ENCODE measurements around the gene NRGN.

The NRGN gene

GRCh38 chr11:124727474-124727873 is 12.3 kb upstream of the NRGN start:
- no peaks in the 10 kb centered on the region for H3K36me3 Mint-ChIP-seq (ENCODE audit: low read depth)
- H3K27me3 Mint-ChIP-seq: peaks cover 30% of the 10 kb centered on the region
- H3K27ac Mint-ChIP-seq: no peak overlapping the region

GRCh38 chr11:124728134-124728533 is 11.6 kb upstream of the NRGN start:
- H3K36me3 Mint-ChIP-seq (ENCODE audit: low read depth): no peaks in the 10 kb centered on the region
- DNase-seq: no peak
- no peaks in the 10 kb centered on the region for H3K9me3 Mint-ChIP-seq
- no peak overlapping the region for H3K4me3 Mint-ChIP-seq
- peaks cover 24% of the 10 kb centered on the region for H3K27me3 Mint-ChIP-seq
- H3K27ac Mint-ChIP-seq: no peak overlapping the region
- peaks cover 10% of the 10 kb centered on the region for H3K4me1 Mint-ChIP-seq (ENCODE audit: low read depth)

More at GRCh38 chr11:124727474-124727873, 12.3 kb upstream of the NRGN start:
- H3K4me3 Mint-ChIP-seq: no peak overlapping the region
- H3K4me1 Mint-ChIP-seq (ENCODE audit: low read depth): peaks cover 10% of the 10 kb centered on the region
- no peaks in the 10 kb centered on the region for H3K9me3 Mint-ChIP-seq
- no peak for DNase-seq

- Mint-ChIP-seq H3K36me3 (ENCODE audit: low read depth) (no peaks in the 10 kb centered on the region), H3K4me3 (no peak overlapping the region), H3K4me1 (ENCODE audit: low read depth) (peaks cover 10% of the 10 kb centered on the region), H3K27me3 (peaks cover 15% of the 10 kb centered on the region), H3K9me3 (no peaks in the 10 kb centered on the region), H3K27ac (no peak overlapping the region)
- no peak for DNase-seq
Observed at GRCh38 chr11:124729571-124729970, 10.2 kb upstream of the NRGN start.

GRCh38 chr11:124732230-124732629 is 7.5 kb upstream of the NRGN start:
- Mint-ChIP-seq H3K4me3 (no peak overlapping the region), H3K27me3 (no peaks in the 10 kb centered on the region), H3K27ac (no peak overlapping the region)

GRCh38 chr11:124736736-124737135 is 3.0 kb upstream of the NRGN start:
- no peak for DNase-seq
- H3K27me3 Mint-ChIP-seq: peaks cover 31% of the 10 kb centered on the region
- H3K4me1 Mint-ChIP-seq (ENCODE audit: low read depth): peaks cover 13% of the 10 kb centered on the region
- H3K4me3 Mint-ChIP-seq: no peak overlapping the region
- no peaks in the 10 kb centered on the region for H3K36me3 Mint-ChIP-seq (ENCODE audit: low read depth)
- no peaks in the 10 kb centered on the region for H3K9me3 Mint-ChIP-seq
- H3K27ac Mint-ChIP-seq: no peak overlapping the region

More at GRCh38 chr11:124732230-124732629, 7.5 kb upstream of the NRGN start:
- no peaks in the 10 kb centered on the region for H3K4me1 Mint-ChIP-seq (ENCODE audit: low read depth)
- H3K9me3 Mint-ChIP-seq: no peaks in the 10 kb centered on the region
- no peak for DNase-seq
- H3K36me3 Mint-ChIP-seq (ENCODE audit: low read depth): no peaks in the 10 kb centered on the region

- Mint-ChIP-seq H3K36me3 (ENCODE audit: low read depth) (no peaks in the 10 kb centered on the region), H3K9me3 (no peaks in the 10 kb centered on the region), H3K27me3 (peaks cover 33% of the 10 kb centered on the region), H3K4me1 (ENCODE audit: low read depth) (peaks cover 13% of the 10 kb centered on the region), H3K4me3 (no peak overlapping the region), H3K27ac (no peak overlapping the region)
- no peak for DNase-seq
Observed at GRCh38 chr11:124737638-124738305, 2.0 kb upstream of the NRGN start.

- Mint-ChIP-seq H3K27me3 (peaks cover 33% of the 10 kb centered on the region), H3K4me1 (ENCODE audit: low read depth) (peaks cover 13% of the 10 kb centered on the region), H3K9me3 (no peaks in the 10 kb centered on the region), H3K27ac (no peak overlapping the region), H3K4me3 (peak overlapping the region; percentile 79), H3K36me3 (ENCODE audit: low read depth) (no peaks in the 10 kb centered on the region)
- no peak for DNase-seq
Observed at GRCh38 chr11:124738713-124739478, 846 bp upstream of the NRGN start.

GRCh38 chr11:124740277-124740882 is 638 bp downstream of the NRGN start:
- peaks cover 16% of the 10 kb centered on the region for H3K4me1 Mint-ChIP-seq (ENCODE audit: low read depth)
- peak overlapping the region; percentile 79 for H3K4me3 Mint-ChIP-seq
- peak overlapping the region; percentile 30 for H3K27ac Mint-ChIP-seq
- no peaks in the 10 kb centered on the region for H3K36me3 Mint-ChIP-seq (ENCODE audit: low read depth)
- DNase-seq: peak; percentile 69
- H3K27me3 Mint-ChIP-seq: peaks cover 33% of the 10 kb centered on the region
- no peaks in the 10 kb centered on the region for H3K9me3 Mint-ChIP-seq

- Mint-ChIP-seq H3K9me3 (no peaks in the 10 kb centered on the region), H3K27me3 (peaks cover 32% of the 10 kb centered on the region), H3K27ac (no peak overlapping the region), H3K4me3 (no peak overlapping the region), H3K4me1 (ENCODE audit: low read depth) (peaks cover 23% of the 10 kb centered on the region), H3K36me3 (ENCODE audit: low read depth) (peaks cover 4% of the 10 kb centered on the region)
- no peak for DNase-seq
Observed at GRCh38 chr11:124742555-124742954, 2.8 kb downstream of the NRGN start.

GRCh38 chr11:124743050-124743449 is 3.3 kb downstream of the NRGN start:
- Mint-ChIP-seq H3K4me3 (no peak overlapping the region), H3K9me3 (no peaks in the 10 kb centered on the region), H3K4me1 (ENCODE audit: low read depth) (peaks cover 23% of the 10 kb centered on the region), H3K27ac (no peak overlapping the region), H3K36me3 (ENCODE audit: low read depth) (peaks cover 4% of the 10 kb centered on the region), H3K27me3 (peaks cover 31% of the 10 kb centered on the region)
- no peak for DNase-seq

- H3K27ac Mint-ChIP-seq: no peak overlapping the region
- H3K9me3 Mint-ChIP-seq: no peaks in the 10 kb centered on the region
- no peak for DNase-seq
- H3K4me1 Mint-ChIP-seq (ENCODE audit: low read depth): peaks cover 19% of the 10 kb centered on the region
- H3K4me3 Mint-ChIP-seq: peak overlapping the region; percentile 86
- peaks cover 16% of the 10 kb centered on the region for H3K27me3 Mint-ChIP-seq
- H3K36me3 Mint-ChIP-seq (ENCODE audit: low read depth): peaks cover 4% of the 10 kb centered on the region
Observed at GRCh38 chr11:124745270-124745834, 5.6 kb downstream of the NRGN start.

- Mint-ChIP-seq H3K9me3 (no peaks in the 10 kb centered on the region), H3K27ac (peak overlapping the region; percentile 85), H3K4me1 (ENCODE audit: low read depth) (peaks cover 13% of the 10 kb centered on the region), H3K27me3 (peaks cover 10% of the 10 kb centered on the region), H3K36me3 (ENCODE audit: low read depth) (peaks cover 4% of the 10 kb centered on the region), H3K4me3 (peak overlapping the region; percentile 86)
- peak; percentile 62 for DNase-seq
Observed at GRCh38 chr11:124745835-124746620, 6.3 kb downstream of the NRGN start.

GRCh38 chr11:124746621-124747243 is 7.0 kb downstream of the NRGN start:
- peak overlapping the region; percentile 85 for H3K27ac Mint-ChIP-seq
- H3K27me3 Mint-ChIP-seq: peaks cover 5% of the 10 kb centered on the region
- peak overlapping the region; percentile 86 for H3K4me3 Mint-ChIP-seq
- peaks cover 12% of the 10 kb centered on the region for H3K4me1 Mint-ChIP-seq (ENCODE audit: low read depth)
- no peaks in the 10 kb centered on the region for H3K9me3 Mint-ChIP-seq
- DNase-seq: peak; percentile 86
- H3K36me3 Mint-ChIP-seq (ENCODE audit: low read depth): peaks cover 4% of the 10 kb centered on the region

Data from activated T-cell treated with anti-CD3 and anti-CD28 coated beads, Interleukin-2, amount 50 U/mL, for 24 hours (primary cell).